Stimulated activated CD4-positive, alpha-beta T cell treated with anti-CD3 and anti-CD28 coated beads, TNF-alpha, amount 100 ng/mL, for 24 hours (primary cell): ENCODE data around the gene RUNDC1.
A peak's percentile ranks its signal among the peaks of the same experiment; 100 is the strongest.
"Not testable (repeated sequence)": the region's sequence is repeated elsewhere in the genome, so short reads cannot be mapped to it uniquely, and the experiment has no call there.

Source experiments
- DNase-seq, 3 experiments: peaks; one replicate each; pipeline ENCODE4 v3.0.0-alpha.2; 2020; ENCODE audit warnings: low read depth in 3 of 3

RUNDC1 gene

GRCh38 chr17:42991471-42991870 lies 11.1 kb downstream of the RUNDC1 start:
- DNase-seq, result no peak

DNA sequence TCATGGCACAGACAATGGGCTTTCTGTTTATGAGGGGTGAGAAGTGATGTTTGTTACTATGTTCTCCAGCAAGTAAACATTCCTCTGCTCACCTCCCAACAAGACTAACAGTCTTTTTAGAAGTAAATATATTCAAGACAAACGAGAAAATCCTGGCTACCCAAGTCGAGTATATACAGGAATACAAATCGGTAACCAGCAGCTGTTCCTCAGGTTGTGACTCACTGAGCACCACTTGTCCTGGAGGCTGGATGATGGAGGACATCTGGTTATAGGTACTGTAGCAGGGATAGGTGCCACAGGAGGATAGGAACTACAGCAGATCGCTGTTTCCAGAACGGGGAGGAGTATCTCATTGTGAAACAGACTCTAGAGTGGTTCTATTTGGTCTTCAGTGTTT lies 12.5 kb downstream of the RUNDC1 start:
- DNase-seq, result no peak

- not testable (repeated sequence) for DNase-seq
These were observed 13.5 kb downstream of the RUNDC1 start for GRCh38 chr17:42993913-42994312.

DNA sequence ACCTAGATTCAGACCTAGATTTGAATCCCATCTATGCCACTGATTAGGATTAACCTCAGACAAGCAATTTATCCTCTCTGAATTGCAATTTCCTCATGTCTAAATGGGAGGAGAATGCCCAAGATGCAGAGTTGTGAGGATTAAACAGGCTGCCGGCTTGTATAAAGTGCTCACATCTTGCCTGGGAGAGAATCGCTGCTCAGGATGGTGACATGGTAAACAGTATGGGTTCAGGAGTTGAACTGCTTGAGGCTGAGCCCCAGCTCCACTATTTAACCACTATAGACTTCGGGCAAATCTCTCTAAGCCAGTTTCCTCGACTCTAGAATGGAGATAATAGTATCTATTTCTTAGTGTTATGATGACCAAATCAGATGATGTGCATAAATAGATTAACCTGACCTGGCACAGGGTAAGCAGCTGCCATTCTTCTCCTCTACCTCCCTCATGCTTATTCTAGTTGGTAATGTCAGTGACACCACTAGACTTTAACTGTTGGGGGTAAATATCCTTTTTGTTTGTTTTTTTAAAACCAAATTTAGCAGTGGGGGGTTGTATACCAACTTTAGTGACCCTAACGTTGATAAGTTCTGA lies 17.1 kb downstream of the RUNDC1 start:
- no peak for DNase-seq

DNA sequence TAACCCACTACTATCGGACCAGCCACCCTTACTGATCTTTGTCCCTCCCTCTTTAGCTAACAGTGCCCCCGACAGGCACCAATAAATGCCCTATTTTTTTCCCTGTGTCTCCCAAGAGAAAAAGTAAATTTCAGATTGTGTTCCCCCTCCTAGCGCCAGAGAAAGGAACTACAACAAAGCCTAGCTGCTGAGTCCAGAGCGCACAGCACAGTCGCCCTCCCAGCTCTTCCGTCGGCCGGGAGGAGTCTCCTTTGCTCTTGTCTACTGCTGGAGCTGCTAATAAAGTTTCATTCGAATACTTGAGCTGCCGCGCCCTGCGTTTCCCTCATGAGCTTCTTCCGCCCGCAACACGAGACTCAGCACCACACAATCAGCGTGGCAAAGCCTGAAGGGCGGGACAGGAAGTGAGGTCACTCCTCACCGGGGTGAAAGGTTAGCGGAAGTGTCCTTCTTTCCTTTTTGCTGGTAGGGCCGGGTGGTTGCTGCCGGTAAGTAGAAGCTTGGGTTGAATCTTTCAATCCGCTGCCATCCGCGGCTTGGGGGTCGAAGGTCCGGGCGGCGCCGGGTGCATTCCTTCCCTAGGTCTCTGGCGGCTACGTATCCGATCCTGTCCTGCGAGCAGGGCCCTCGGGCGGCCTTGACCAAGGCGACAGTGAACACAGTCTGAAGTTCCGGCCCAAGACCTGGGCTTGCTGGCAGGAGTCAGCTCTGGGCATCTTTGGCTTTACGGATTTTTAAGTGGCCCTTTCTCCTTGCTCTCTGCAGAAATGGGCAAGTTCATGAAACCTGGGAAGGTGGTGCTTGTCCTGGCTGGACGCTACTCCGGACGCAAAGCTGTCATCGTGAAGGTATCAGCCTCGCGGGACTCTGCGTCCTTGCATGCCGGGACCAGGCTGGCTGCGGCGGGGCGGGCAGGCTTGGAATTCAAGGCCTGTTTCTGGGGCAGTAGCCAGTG lies 17.9 kb downstream of the RUNDC1 start, which contains the start of gene RPL27:
TSS of gene RPL27 (plus strand) at position 436 of the 955 bp plus-strand sequence. CDS start at position 768, 332 bp downstream.
- DNase-seq, result peak; percentile 96

DNA sequence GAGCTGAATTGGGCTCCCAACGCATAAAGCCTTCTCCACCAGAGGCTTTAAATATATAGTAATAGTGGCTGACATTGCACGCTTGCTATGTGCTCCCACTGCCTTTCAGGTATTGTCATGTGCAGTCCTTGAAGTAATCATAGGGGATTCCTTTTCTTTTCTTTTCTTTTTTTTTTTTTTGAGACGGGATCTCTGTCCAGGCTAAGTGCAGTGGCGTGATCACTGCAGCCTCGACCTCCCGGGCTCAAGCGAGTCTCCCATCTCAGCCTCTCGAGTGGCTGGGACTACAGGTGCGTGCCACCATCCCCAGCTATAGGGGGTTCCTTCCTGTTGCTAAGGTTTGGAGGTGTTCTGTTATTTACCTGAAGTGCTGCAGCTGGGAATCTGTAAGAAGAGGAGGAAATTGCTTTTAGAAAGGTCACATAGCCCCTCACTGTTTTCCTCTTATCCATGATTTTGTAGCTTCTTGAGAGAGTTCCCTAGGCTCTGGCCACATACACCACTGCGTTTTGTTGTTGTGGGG lies 18.7 kb downstream of the RUNDC1 start:
- DNase-seq, result no peak

DNA sequence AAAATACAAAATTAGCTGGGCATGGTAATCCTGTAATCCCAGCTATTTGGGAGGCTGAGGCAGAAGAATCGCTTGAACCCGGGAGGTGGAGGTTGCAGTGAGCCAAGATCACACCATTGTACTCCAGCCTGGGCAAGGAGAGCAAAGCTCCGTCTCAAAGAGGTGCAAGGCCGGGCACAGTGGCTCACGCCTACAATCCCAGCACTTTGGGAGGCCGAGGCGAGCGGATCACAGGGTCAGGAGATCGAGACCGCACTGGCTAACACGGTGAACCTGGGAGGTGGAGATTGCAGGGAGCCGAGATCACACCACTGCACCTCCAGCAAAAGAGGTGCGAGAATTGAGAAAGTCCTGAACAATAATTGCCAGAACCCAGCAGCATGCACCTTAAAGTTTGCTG lies 20.5 kb downstream of the RUNDC1 start:
- not testable (repeated sequence) for DNase-seq

DNA sequence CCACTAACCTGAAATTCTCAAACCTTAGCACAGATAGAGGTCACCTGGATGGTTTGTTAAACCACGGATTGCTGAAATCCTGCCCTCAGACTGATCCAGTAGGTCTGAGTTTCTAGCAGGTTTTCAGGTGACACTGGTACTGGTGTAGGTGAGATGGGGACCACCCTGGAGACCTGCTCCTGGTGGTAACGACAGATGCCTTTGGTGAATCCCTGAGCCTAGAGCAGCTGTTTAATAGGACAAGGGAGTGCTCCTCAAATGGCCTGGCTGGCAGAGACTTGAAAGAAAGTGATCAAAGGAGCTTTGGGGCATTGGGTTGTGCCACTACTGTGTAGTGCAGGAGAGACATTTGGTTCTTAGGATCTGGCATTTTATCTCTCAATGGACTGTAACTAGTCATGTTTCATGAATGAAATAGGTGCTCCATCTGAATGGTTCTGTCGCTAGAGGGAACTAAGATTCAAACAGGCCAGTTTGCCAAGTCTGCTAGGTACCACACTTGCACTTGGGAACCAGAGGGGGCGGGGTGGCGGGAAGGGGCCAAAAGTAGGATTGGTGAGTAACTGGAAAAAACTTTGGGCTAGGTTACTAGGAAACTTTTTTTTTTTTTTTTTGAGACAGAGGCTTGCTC lies 23.3 kb downstream of the RUNDC1 start:
- no peak for DNase-seq

GRCh38 chr17:43006639-43007551 lies 26.5 kb downstream of the RUNDC1 start, which contains the start of gene IFI35:
Gene IFI35, plus strand, starts transcription at chr17:43006784. Its CDS starts 164 bp downstream, at chr17:43006948.
- DNase-seq, result peak; percentile 71 to 83 (median 72)

DNA sequence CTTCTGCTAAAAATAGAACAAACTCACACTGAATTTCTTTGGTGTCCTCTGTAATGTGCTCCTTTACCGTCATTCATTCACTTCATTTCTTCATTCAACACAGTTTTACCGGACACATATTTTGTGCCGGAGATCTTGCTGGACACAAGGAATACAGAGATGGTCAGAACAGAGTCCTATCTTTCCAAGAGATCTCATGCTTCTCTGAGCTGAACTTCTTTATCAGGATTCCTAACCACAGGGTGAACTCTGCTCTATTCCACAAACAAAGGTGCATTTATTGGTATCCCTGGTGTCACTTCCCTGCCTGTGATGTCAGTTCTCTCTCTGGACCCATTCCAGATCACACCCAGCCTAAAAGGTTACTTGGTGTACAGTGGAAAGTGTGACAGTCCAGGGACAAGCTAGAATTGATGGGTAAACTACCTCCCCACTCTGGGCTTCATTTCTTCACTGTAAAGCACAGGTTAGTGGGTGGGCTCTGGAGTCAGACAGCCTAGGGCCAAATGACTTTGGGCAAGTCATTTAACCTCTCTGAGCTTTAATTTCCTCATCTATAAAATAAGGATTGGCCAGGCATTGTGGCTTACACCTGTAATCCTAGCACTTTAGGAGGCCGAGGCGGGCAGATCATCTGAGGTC lies 30.4 kb downstream of the RUNDC1 start:
- no peak for DNase-seq

- DNase-seq, result no peak
These were observed 31.5 kb downstream of the RUNDC1 start for GRCh38 chr17:43011728-43012472.

DNA sequence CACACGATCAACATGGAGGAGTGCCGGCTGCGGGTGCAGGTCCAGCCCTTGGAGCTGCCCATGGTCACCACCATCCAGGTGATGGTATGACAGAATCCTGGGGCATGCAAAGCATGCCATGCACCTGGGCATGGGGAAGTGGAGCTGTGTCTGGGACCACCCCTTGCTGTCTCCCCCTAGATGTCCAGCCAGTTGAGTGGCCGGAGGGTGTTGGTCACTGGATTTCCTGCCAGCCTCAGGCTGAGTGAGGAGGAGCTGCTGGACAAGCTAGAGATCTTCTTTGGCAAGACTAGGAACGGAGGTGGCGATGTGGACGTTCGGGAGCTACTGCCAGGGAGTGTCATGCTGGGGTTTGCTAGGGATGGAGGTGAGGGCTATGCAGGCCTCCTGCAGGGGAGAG lies 32.9 kb downstream of the RUNDC1 start:
- DNase-seq, result no peak

- DNase-seq, result no peak
These were observed 33.8 kb downstream of the RUNDC1 start for GRCh38 chr17:43014020-43014648.

DNA sequence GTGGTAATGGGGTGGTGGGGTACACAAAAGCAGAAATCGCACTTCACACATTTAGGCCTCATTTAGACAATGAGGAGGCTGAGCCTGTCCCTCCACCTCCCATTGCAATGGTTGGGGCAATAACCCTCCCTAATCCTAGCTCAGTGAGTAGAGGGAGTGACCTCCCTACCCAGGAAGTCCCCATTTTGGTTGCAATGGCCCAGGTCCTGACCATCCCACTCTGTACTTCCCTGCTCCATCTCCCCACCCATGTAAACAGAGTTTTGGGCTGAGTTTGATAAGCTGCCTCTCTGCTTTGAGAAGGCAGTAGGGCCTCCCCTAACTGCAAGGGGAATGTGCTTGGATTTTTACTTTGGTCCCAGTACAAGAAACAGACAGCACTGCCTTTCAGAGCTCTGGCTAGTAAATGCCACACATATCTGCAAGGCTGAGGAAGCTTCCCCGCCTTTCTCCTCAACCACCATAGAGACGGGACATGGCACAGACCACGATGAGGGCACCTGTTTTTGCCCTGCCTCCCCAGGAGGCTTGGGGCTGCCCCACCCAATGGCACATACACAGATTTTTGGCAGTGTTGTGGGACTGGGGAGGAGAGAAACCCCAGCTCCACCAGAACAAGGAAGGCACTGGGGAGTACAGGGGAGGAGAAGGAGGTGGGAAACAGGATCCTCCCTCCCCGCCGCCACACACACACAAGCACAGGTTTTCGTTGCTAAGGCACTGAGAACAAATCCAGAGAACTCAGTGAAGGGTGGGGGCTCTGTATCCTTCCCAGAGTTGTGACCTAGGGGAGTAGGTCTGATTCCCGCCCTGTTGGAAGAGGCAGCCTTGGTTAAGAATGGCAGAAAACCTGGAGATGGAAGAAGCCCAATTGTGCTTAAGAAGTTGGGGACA lies 34.5 kb downstream of the RUNDC1 start:
- DNase-seq, result no peak

- DNase-seq, result no peak
These were observed 35.2 kb downstream of the RUNDC1 start for GRCh38 chr17:43015579-43015978.

- DNase-seq, result no peak
These were observed 35.9 kb downstream of the RUNDC1 start for GRCh38 chr17:43016216-43016615.

- no peak for DNase-seq
These were observed 37.9 kb downstream of the RUNDC1 start for GRCh38 chr17:43018008-43018853.
